NT2/D1 (cell line): ENCODE measurements around the gene OPCML.
A peak's percentile ranks its signal among the peaks of the same experiment; 100 is the strongest.

ENCODE experiments used
- DNase-seq: peaks from one replicate; pipeline ENCODE4 v3.0.0-alpha.2; 2011; ENCODE audit warnings: low read depth, low spot score
- H3K27me3 ChIP-seq: 2 replicates; pipeline ENCODE4 v1.6.0; 2011; ENCODE audit warnings: mild to moderate bottlenecking; ENCODE audit not compliant: insufficient read length, insufficient read depth
- H3K36me3 ChIP-seq: 2 replicates; pipeline ENCODE4 v1.6.1; 2011; ENCODE audit warnings: mild to moderate bottlenecking, low read length, mixed read lengths; ENCODE audit not compliant: insufficient read depth, insufficient read length
- H3K4me1 ChIP-seq: 2 replicates; pipeline ENCODE4 v1.5.1; 2011; ENCODE audit not compliant: insufficient read depth, insufficient read length
- H3K4me3 ChIP-seq: 2 replicates; pipeline ENCODE4 v1.5.1; 2011; ENCODE audit warnings: low read depth; ENCODE audit not compliant: insufficient read length
- H3K9ac ChIP-seq: 2 replicates; pipeline ENCODE4 v1.6.0; 2011; ENCODE audit warnings: low read depth; ENCODE audit not compliant: insufficient read length
- H3K9me3 ChIP-seq: 2 replicates; pipeline ENCODE4 v1.5.1; 2011; ENCODE audit warnings: mild to moderate bottlenecking, low read length; ENCODE audit not compliant: insufficient read depth
- SUZ12 ChIP-seq: IDR thresholded peaks from 2 replicates; pipeline ENCODE4 v1.6.1; 2011; ENCODE audit not compliant: insufficient read length, insufficient read depth; ENCODE audit errors: extremely low read depth
- YY1 ChIP-seq: IDR thresholded peaks from 2 replicates; pipeline ENCODE4 v1.6.1; 2011; ENCODE audit not compliant: insufficient read length, insufficient read depth
- ZNF274 ChIP-seq: IDR thresholded peaks from 2 replicates; pipeline ENCODE4 v1.6.1; 2011; ENCODE audit warnings: mild to moderate bottlenecking, low read depth, low read length

The OPCML gene

DNA sequence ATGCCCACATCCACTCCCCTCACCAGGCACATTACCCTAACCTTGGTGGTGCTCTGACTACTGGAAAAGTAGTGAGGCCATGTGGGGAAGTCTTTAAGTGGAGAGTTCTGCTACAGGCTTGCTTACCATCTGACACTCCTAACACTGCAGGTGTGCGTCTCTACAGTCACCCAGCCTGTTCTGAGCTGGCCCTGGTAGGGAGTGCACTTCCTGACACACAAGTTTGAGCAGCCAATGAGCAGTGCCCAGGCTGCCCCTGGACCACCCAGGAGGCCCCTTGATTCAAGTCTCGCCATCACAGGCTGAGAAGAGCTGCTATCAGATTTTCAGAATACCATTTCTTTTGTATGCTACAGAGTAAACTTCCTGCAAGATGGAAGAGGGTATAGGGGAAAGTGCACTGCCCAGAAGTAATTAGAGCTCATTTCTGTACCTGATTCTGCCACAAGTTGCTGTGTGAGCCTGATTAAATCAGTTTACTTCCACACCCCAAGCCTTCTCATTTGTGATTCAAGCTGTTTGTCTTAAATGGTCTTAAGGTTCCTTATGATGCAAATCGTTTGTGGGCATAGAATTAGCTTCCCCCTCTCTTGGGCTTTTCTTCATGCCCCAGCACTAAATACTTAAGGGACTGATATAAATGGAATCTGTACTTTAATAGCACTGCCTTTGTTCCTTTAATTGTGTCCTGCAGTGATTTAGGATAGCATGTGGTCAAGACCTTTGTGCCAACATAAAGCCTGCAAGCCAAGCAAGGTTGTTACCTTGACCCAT lies 22.2 kb downstream of the OPCML start:
- no peaks in the 10 kb centered on the region for H3K9me3 ChIP-seq
- H3K9ac ChIP-seq: no peak overlapping the region
- no peak for TF ChIP-seq ZNF274
- no peak for TF ChIP-seq YY1
- no peak for TF ChIP-seq SUZ12
- no peaks in the 10 kb centered on the region for H3K36me3 ChIP-seq
- DNase-seq: peak; percentile 62
- H3K27me3 ChIP-seq: no peaks in the 10 kb centered on the region
- no peak overlapping the region for H3K4me3 ChIP-seq
- peaks cover 2% of the 10 kb centered on the region for H3K4me1 ChIP-seq

DNA sequence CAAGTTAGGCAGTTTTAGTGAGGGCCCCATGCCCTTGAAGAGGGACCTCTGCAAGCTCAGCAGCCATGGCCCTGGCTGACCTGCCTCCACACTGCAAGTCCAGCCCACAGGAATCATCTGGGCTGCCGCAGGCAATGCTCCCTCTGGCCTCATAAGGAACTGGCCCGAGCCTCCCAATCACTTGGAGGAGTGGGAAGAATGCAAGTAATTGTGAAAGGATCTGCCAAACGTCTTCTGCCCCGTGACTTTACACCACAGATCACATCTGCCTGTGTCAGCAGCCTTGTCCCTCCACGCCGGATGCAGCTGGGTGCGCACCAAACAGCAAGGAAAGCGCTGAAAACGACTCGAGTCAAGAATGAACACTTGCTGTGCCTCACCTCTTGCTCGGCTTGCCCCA lies 23.8 kb downstream of the OPCML start:
- H3K4me3 ChIP-seq: no peak overlapping the region
- no peaks in the 10 kb centered on the region for H3K36me3 ChIP-seq
- no peak for DNase-seq
- H3K9ac ChIP-seq: no peak overlapping the region
- H3K4me1 ChIP-seq: peaks cover 2% of the 10 kb centered on the region
- H3K9me3 ChIP-seq: no peaks in the 10 kb centered on the region
- no peaks in the 10 kb centered on the region for H3K27me3 ChIP-seq
- no peak for TF ChIP-seq ZNF274
- TF ChIP-seq SUZ12: no peak
- TF ChIP-seq YY1: no peak

- Histone ChIP-seq H3K9me3 (no peaks in the 10 kb centered on the region), H3K27me3 (no peaks in the 10 kb centered on the region), H3K4me3 (no peak overlapping the region), H3K4me1 (peaks cover 4% of the 10 kb centered on the region), H3K9ac (no peak overlapping the region), H3K36me3 (no peaks in the 10 kb centered on the region)
- TF ChIP-seq YY1: no peak
- no peak for TF ChIP-seq SUZ12
- TF ChIP-seq ZNF274: no peak
- DNase-seq: no peak
Measured at GRCh38 chr11:133507185-133507584, 25.1 kb downstream of the OPCML start.

DNA sequence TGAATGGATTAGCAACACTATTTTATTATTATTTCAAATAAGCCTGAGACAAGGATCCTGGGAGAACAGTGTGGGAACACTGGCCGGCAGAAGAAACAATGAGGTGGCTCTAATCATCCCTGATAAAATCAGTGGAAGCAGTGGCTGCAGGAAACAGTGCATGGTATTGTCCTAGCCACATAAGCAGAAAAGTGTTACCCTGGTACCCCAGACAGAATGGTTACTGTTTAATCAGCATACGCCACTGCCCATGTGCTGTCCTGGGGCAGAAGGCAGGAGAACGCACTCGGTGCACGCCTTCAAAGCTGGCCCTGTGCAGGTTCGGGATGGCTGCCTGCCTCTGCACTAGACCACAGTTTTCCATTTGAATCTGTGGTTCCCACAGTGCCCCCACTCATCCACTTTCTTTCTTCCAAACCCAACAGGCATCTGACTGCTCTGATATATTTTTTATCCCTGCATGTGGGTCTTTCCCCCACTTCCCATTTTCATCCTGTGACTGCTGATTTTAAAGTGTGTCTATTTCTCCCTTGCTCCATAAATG lies 25.7 kb downstream of the OPCML start:
- no peaks in the 10 kb centered on the region for H3K9me3 ChIP-seq
- H3K9ac ChIP-seq: no peak overlapping the region
- TF ChIP-seq SUZ12 (no peak), YY1 (no peak), ZNF274 (no peak)
- no peaks in the 10 kb centered on the region for H3K27me3 ChIP-seq
- H3K4me1 ChIP-seq: peaks cover 8% of the 10 kb centered on the region
- H3K4me3 ChIP-seq: no peak overlapping the region
- DNase-seq: no peak
- no peaks in the 10 kb centered on the region for H3K36me3 ChIP-seq

- no peaks in the 10 kb centered on the region for H3K36me3 ChIP-seq
- peaks cover 8% of the 10 kb centered on the region for H3K4me1 ChIP-seq
- TF ChIP-seq YY1 (no peak), SUZ12 (no peak), ZNF274 (no peak)
- H3K9ac ChIP-seq: no peak overlapping the region
- no peak for DNase-seq
- no peaks in the 10 kb centered on the region for H3K9me3 ChIP-seq
- no peak overlapping the region for H3K4me3 ChIP-seq
- no peaks in the 10 kb centered on the region for H3K27me3 ChIP-seq
Measured at GRCh38 chr11:133506023-133506422, 26.3 kb downstream of the OPCML start.

GRCh38 chr11:133504906-133505305 lies 27.4 kb downstream of the OPCML start:
- no peak overlapping the region for H3K4me3 ChIP-seq
- no peak for DNase-seq
- no peaks in the 10 kb centered on the region for H3K9me3 ChIP-seq
- TF ChIP-seq YY1 (no peak), ZNF274 (no peak), SUZ12 (no peak)
- no peak overlapping the region for H3K9ac ChIP-seq
- H3K36me3 ChIP-seq: no peaks in the 10 kb centered on the region
- no peaks in the 10 kb centered on the region for H3K27me3 ChIP-seq
- peaks cover 11% of the 10 kb centered on the region for H3K4me1 ChIP-seq

GRCh38 chr11:133503776-133504175 lies 28.5 kb downstream of the OPCML start:
- TF ChIP-seq ZNF274: no peak
- no peak for TF ChIP-seq SUZ12
- TF ChIP-seq YY1: no peak
- Histone ChIP-seq H3K4me3 (no peak overlapping the region), H3K4me1 (peaks cover 11% of the 10 kb centered on the region)

More at GRCh38 chr11:133503776-133504175, 28.5 kb downstream of the OPCML start:
- no peaks in the 10 kb centered on the region for H3K36me3 ChIP-seq
- H3K9ac ChIP-seq: no peak overlapping the region
- no peaks in the 10 kb centered on the region for H3K27me3 ChIP-seq
- H3K9me3 ChIP-seq: no peaks in the 10 kb centered on the region
- DNase-seq: no peak
